MCF 10A (cell line): ENCODE measurements around the gene UAP1L1. TPM values are rescaled to one million over a fixed set of nuclear protein-coding genes. Genes with fewer than 3 reads are reported as not detected.
"Not testable (repeated sequence)": the region's sequence is repeated elsewhere in the genome, so short reads cannot be mapped to it uniquely, and the experiment has no call there.

ENCODE experiments used
- BruUV-seq: library from RNA; stranded (reverse); fragments of 400-500 nt; replicated peaks from 2 replicates; lab custom pipeline; 2021; lab: Mats Ljungman, UMichigan
- CTCF ChIA-PET: fragments of 300-600 bp; sonication (Branson Sonifier 250); formaldehyde crosslinking; extraction: SDS; loops from one replicate; lab custom pipeline; 2021; ENCODE audit warnings: antibody characterized with exemption, inconsistent platforms; lab: Yijun Ruan, JAX
- POLR2A ChIA-PET: fragments of 300-600, 350-650 bp; sonication (Branson Sonifier 250); formaldehyde crosslinking; extraction: SDS; loops from one replicate; lab custom pipeline; 2020; ENCODE audit warnings: antibody characterized with exemption, inconsistent platforms; lab: Yijun Ruan, JAX
- DNase-seq: peaks from one replicate; pipeline ENCODE4 v3.0.0-alpha.2; 2018; ENCODE audit not compliant: unreplicated experiment
- H3K27ac Mint-ChIP-seq: one replicate; pipeline ENCODE4 v1.8.0; 2022; ENCODE audit warnings: mild to moderate bottlenecking, low read depth, mixed read lengths; ENCODE audit not compliant: unreplicated experiment
- H3K27me3 Mint-ChIP-seq: one replicate; pipeline ENCODE4 v1.8.0; 2022; ENCODE audit warnings: mixed read lengths; ENCODE audit not compliant: insufficient read depth, unreplicated experiment
- H3K36me3 Mint-ChIP-seq: one replicate; pipeline ENCODE4 v1.8.0; 2022; ENCODE audit warnings: mild to moderate bottlenecking, moderate library complexity, mixed read lengths; ENCODE audit not compliant: insufficient read depth, unreplicated experiment
- H3K4me1 Mint-ChIP-seq: one replicate; pipeline ENCODE4 v1.8.0; 2022; ENCODE audit warnings: mixed read lengths; ENCODE audit not compliant: insufficient read depth, unreplicated experiment
- H3K4me3 Mint-ChIP-seq: one replicate; pipeline ENCODE4 v1.8.0; 2022; ENCODE audit warnings: mild to moderate bottlenecking, moderate library complexity, mixed read lengths; ENCODE audit not compliant: unreplicated experiment
- H3K9me3 Mint-ChIP-seq: one replicate; pipeline ENCODE4 v1.8.0; 2022; ENCODE audit warnings: mixed read lengths; ENCODE audit not compliant: unreplicated experiment
- intact Hi-C: fragments of 100-400 bp; cut with micrococcal nuclease; formaldehyde crosslinking; loops from 2 replicates; pipeline ENCODE4 v1.14.1; 2022
- total RNA-seq: library from RNA; stranded (reverse); gene quantifications from 2 replicates; pipeline ENCODE4 v1.2.3, GENCODE V29; 2022
- TF ChIP-seq, protein P1 (sequence below): fragments of 200-600 bp; IDR thresholded peaks from one replicate; pipeline ENCODE4 v1.8.0; 2022; ENCODE audit warnings: antibody characterized with exemption, mild to moderate bottlenecking; ENCODE audit not compliant: unreplicated experiment

The UAP1L1 gene
- total RNA-seq, 1 experiment from 2014 or later, result 1.0 TPM

DNA sequence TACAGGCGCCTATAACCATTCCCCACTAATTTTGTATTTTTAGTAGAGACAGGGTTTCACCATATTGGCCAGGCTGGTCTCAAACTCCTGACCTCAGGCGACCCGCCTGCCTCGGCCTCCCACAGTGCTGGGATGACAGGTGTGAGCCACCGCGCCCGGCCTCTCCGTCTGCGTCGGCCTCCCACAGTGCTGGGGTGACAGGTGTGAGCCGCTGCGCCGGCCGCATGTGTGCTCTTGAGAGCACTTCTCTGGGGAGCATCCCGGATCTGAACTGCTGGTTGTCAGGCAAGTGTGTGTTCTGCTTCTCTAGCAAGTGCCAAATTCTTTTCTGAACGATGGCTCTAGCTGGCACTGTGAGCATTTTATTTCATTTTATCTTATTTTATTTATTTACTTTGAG, 19.8 kb upstream of the UAP1L1 start:
- no peak overlapping the region for H3K27ac Mint-ChIP-seq
- ChIA-PET POLR2A (no interaction called here), CTCF (interaction anchor here (0.6 to 3.4 kb wide), 4 partner anchors 9 to 332 kb away, joined by 3 to 18 read pairs (median 4); no protein-coding TSS in a partner anchor)
- H3K4me3 Mint-ChIP-seq, result no peak overlapping the region
- DNase-seq, result no peak
- intact Hi-C loops, result no loop called here
- no peaks in the 10 kb centered on the region for H3K36me3 Mint-ChIP-seq
- no peaks in the 10 kb centered on the region for H3K27me3 Mint-ChIP-seq
- TF ChIP-seq, protein P1, sequence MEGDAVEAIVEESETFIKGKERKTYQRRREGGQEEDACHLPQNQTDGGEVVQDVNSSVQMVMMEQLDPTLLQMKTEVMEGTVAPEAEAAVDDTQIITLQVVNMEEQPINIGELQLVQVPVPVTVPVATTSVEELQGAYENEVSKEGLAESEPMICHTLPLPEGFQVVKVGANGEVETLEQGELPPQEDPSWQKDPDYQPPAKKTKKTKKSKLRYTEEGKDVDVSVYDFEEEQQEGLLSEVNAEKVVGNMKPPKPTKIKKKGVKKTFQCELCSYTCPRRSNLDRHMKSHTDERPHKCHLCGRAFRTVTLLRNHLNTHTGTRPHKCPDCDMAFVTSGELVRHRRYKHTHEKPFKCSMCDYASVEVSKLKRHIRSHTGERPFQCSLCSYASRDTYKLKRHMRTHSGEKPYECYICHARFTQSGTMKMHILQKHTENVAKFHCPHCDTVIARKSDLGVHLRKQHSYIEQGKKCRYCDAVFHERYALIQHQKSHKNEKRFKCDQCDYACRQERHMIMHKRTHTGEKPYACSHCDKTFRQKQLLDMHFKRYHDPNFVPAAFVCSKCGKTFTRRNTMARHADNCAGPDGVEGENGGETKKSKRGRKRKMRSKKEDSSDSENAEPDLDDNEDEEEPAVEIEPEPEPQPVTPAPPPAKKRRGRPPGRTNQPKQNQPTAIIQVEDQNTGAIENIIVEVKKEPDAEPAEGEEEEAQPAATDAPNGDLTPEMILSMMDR, result no peak
- no peaks in the 10 kb centered on the region for H3K9me3 Mint-ChIP-seq
- H3K4me1 Mint-ChIP-seq, result peaks cover 13% of the 10 kb centered on the region
- no TSS peak for BruUV-seq

DNA sequence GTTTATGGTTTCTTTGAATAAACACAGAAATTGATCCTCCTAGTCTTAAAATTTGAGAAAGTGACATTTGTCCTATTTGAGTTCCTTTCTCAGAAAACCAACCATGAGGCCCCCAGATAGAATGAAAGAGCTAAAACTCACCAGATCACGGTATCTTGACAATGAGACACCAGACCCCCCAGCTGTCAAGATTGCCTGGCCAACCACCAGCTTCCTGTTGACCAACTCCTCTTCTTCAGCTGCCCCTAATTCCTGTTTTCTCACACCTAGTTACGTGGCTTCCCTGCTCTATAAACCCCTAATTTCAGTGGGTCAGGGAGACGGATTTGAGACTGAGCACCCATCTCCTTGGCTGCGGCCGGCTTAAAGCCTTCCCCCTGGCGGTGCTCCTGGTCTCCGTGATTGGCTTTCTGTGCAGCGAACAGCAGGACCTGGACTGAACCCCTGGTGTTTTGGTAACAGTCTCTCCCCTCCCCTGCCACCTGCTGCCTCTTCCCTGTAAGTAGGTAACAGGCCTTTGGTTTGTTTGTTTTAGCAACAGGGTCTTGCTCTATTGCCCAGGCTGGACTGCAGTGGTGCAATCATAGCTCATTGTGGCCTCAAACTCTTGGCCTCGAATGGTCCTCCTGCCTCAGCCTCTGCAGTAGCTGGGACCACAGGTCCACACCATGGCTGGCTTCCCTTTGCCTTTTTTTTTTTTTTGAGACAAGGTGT, 18.6 kb upstream of the UAP1L1 start:
- CTCF ChIA-PET, result interaction anchor here (0.6 to 3.4 kb wide), 8 partner anchors 8 to 330 kb away, joined by 3 to 18 read pairs (median 5); partner anchors contain the start of gene NPDC1
- intact Hi-C loops, result no loop called here
- TF ChIP-seq, protein P1, result no peak
- Mint-ChIP-seq H3K36me3 (no peaks in the 10 kb centered on the region), H3K27me3 (no peaks in the 10 kb centered on the region), H3K4me3 (no peak overlapping the region), H3K4me1 (peaks cover 13% of the 10 kb centered on the region), H3K9me3 (no peaks in the 10 kb centered on the region), H3K27ac (no peak overlapping the region)
- no TSS peak for BruUV-seq
- no peak for DNase-seq
- POLR2A ChIA-PET, result interaction anchor here (1.3 kb wide), 1 partner anchor 26 kb away, joined by 3 read pairs; no protein-coding TSS in a partner anchor

DNA sequence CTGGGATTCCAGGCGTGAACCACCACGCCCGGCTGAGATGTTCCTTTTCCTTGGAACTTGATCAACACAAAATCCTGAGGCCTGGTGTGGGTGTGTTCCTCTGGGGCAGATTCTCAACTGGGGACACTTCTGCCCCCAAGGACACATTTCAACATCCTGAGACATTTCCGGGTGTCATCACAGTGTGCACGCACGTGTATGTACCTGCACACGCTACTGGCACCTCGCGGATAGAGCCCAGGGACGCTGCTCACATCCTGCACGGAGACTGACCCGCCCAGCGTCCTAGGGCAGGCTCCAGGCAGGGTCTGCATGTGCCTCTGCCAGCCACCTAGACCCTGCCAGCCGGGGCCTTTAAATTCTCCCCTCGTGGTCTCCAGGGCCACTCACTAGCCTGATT, 14.9 kb upstream of the UAP1L1 start:
- Mint-ChIP-seq H3K36me3 (no peaks in the 10 kb centered on the region), H3K4me3 (peak overlapping the region; percentile 33), H3K27ac (no peak overlapping the region), H3K9me3 (no peaks in the 10 kb centered on the region), H3K27me3 (no peaks in the 10 kb centered on the region), H3K4me1 (peaks cover 13% of the 10 kb centered on the region)
- TSS peak; percentile 75 for BruUV-seq
- intact Hi-C loops, result no loop called here
- POLR2A ChIA-PET, result interaction anchor here (0.7 kb wide), 1 partner anchor 125 kb away, joined by 3 read pairs; no protein-coding TSS in a partner anchor
- TF ChIP-seq, protein P1, result no peak
- peak; percentile 73 for DNase-seq
- CTCF ChIA-PET, result interaction anchor here (1.9 to 10.9 kb wide), 4 partner anchors 10 to 34 kb away, joined by 13 to 170 read pairs (median 52); partner anchors contain the start of genes ABCA2, FUT7, MAN1B1 and NPDC1

DNA sequence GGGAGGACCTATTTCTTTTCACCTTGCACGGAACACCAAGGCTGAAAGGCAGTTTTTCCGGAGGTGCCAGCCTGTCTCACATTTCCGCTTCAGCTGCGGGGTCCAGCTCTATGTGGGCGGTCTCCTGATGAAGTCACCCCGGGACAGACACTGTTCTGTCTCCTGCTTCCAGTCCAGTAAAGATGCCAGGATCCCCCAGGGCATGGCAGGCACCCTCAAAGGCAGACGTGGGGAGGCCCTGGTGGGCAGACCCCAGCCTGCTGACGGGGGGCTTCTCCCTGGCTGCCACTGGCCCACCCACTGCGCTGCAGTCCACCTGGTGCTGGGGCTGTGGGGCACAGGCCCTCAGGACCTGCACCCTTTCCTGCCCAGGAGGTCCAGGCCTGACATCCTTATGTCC, 14.5 kb upstream of the UAP1L1 start:
- H3K27ac Mint-ChIP-seq, H3K4me3 Mint-ChIP-seq, H3K9me3 Mint-ChIP-seq, BruUV-seq, H3K27me3 Mint-ChIP-seq, H3K36me3 Mint-ChIP-seq, intact Hi-C loops, DNase-seq: not testable (repeated sequence)
- ChIA-PET CTCF (interaction anchor here (1.2 to 10.9 kb wide), 5 partner anchors 11 to 66 kb away, joined by 3 to 170 read pairs (median 18); partner anchors contain the start of genes ABCA2, CLIC3, FUT7 and MAN1B1), POLR2A (interaction anchor here (0.7 to 2.3 kb wide), 2 partner anchors 16 to 125 kb away, joined by 3 to 12 read pairs; partner anchors contain the start of gene NPDC1)
- peaks cover 13% of the 10 kb centered on the region for H3K4me1 Mint-ChIP-seq
